ENCODE measurements around the gene PA2G4.

Gene PA2G4

GRCh38 chr12:56154246-56154771 lies 50.0 kb downstream of the PA2G4 start:
- no peak for TF ChIP-seq CTCF (IDR thresholded peaks at IDR 0.05)

GRCh38 chr12:56154818-56155217 lies 50.5 kb downstream of the PA2G4 start:
- TF ChIP-seq CTCF (IDR thresholded peaks at IDR 0.05) = no peak

- TF ChIP-seq CTCF (IDR thresholded peaks at IDR 0.05) = no peak
Observed at GRCh38 chr12:56155256-56155845, 51.0 kb downstream of the PA2G4 start.

GRCh38 chr12:56157201-56158028 lies 53.1 kb downstream of the PA2G4 start:
- peak; percentile 48; the same call in 1 of the 2 replicates for TF ChIP-seq CTCF (IDR thresholded peaks at IDR 0.05)

- 0 out of 2 replicates have a peak, but pooled peaks have one; percentile 5 for TF ChIP-seq CTCF (IDR thresholded peaks at IDR 0.05)
Observed at GRCh38 chr12:56158029-56158925, 53.9 kb downstream of the PA2G4 start, which contains the start of gene MYL6. MYL6 (plus strand) TSS chr12:56158359; CDS start chr12:56158402, 43 bp downstream.

GRCh38 chr12:56158926-56159461 lies 54.6 kb downstream of the PA2G4 start:
- no peak for TF ChIP-seq CTCF (IDR thresholded peaks at IDR 0.05)
